Adipose tissue (tissue), 3 donors: Measurements from ENCODE around the gene FAM149A. TPM values are rescaled to one million over a fixed set of nuclear protein-coding genes. Genes with fewer than 3 reads are reported as not detected.

ENCODE experiments used
- H3K27ac ChIP-seq: one replicate; pipeline ENCODE4 v1.5.1; 2013; ENCODE audit warnings: low read depth, low read length
- WGBS, 3 donors: extraction: QIAGEN DNeasy Blood & Tissue Kit; methylation state at CpG; one replicate each; pipeline ENCODE4 v1.1.7; 2013; 5-methylcytosine and 5-hydroxymethylcytosine counted together
- polyA plus RNA-seq, 3 donors: library from polyadenylated mRNA; stranded (reverse); fragments of 200-250 nt; gene quantifications; one replicate each; pipeline ENCODE4 v1.2.3, GENCODE V29; 2013
- donor health status: healthy with polysubstance abuse.
- donor health status: Bipolar disorder and iron deficiency.
- donor health status: healthy.

FAM149A gene
- polyA plus RNA-seq, 3 donors, result 8.8 to 19.5 (median 12.7) TPM

GRCh38 chr4:186097386-186097785 lies 7.1 kb upstream of the FAM149A start:
- 67 to 84% (median 76%) methylated on average over 5 of the region's 5 CpGs for WGBS, 3 donors
- no peak overlapping the region for H3K27ac ChIP-seq

DNA sequence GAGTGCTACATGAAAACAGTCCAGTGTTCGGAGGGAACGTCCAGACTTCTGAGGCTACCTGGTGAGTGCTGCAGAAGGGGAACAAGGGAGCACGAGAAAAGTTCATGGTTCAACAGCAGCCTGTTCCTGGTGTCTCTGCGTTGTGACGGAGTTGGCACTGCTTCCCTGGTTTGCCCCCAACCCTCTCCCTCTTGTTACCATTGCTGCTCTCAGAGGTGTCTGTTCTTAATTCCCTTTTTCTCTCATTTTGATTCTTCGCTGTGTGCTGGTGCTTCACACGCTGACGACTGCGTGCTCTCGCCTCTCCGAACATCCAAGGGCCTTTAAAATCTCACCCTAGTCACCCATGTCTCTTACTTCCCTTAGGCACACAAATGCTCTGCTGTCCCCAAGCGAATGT lies 1.6 kb upstream of the FAM149A start:
- H3K27ac ChIP-seq, result no peak overlapping the region
- WGBS, 3 donors, result 90 to 96% (median 91%) methylated on average over 12 of the region's 12 CpGs

DNA sequence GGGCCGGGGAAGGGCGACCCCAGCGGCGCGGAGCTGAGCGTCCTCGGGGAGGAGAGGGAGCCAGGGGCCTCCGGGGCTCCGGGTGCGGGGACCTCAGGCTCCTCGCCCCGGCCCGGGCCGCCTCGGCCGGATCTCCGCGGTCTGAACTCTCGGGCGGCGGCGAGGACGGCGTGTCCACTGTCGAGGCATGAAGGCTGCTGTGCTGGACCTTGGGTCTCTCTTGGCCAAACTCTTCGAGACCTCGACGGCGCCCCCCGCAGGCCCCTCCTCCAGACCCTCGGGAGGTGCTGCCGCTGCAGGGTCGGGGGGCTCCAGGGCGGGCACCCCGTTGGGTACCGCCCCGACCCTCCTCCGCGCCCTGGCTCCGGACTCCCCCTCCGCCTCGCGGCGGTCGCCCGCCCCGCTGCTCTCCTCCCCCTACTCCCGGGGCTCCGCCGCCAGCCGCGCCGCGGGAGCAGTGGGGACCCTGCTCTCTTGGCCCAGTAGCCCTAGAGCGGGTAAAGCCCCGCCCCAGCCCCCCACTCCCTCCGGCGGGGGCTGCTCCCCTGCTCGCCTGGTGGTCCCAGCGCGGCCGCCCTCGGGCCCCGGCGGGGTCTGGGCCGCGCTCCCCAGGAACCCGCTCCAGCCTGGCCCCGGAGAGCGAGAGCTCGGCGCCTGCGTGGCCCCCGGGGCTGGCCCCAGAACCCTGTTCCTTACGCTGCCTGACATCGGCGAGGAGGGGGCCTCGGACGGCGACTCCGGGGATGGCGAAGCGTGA lies 564 bp downstream of the FAM149A start:
- H3K27ac ChIP-seq, result no peak overlapping the region
- 1 to 2% (median 1%) methylated on average over 58 to 83 of the region's 83 CpGs for WGBS, 3 donors

DNA sequence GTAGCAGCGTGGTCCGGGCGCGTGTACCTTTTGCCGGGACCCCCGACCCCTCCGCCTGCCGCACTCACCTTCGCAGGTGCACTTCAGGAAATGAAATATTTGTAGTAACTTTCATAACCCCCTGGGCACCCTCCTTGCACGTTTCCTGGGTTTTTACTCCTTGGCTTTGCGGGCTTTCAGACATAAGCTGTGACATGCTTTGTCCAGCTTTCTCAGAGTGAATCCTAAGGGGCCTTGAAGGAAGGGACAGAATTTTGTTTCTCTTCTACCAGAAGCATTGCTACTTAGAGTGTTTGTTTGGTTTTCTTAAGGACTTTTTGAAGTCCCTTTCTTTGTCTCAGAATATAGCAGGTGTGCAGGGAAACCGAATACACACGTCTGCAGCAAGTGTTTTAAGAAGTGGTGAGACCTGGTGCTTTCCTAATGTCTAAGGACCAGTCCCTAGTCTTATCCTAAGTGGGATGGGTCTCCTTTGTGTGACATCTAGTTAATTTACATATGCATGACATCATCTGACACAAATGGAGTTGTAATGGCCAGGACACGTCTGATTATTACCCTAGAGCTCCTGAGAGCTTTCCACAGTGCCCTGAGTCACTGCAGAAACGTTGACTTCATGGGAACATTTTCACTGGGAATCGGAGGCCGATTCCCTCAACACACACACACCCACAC lies 1.3 kb downstream of the FAM149A start:
- 11 to 24% (median 19%) methylated on average over 16 to 17 of the region's 17 CpGs for WGBS, 3 donors
- no peak overlapping the region for H3K27ac ChIP-seq

DNA sequence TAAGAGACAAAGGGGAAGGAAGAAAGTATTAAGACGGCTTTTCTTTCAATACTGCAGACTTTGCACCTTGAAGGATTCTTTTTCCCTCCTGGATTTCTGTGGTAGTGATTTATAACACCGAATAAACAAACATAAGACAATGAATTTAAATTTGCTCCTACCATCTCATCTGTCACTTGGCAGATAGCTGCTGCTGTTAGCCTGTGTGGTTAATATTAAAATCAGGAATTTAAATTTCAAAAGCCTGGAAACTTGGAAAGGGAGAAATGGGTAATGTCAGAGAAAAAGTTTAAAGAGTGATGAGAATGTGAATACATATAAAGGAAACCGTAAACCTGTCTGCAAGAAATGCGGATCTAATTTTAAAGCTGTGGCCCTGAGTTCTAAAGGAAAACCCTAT lies 3.4 kb downstream of the FAM149A start:
- H3K27ac ChIP-seq, result no peak overlapping the region
- WGBS, 3 donors, result 69 to 82% (median 75%) methylated on average over 4 of the region's 4 CpGs

- H3K27ac ChIP-seq, result no peak overlapping the region
- WGBS, 3 donors, result 83 to 92% (median 87%) methylated on average over 3 of the region's 3 CpGs
Measured at GRCh38 chr4:186108391-186108790, 3.9 kb downstream of the FAM149A start.

DNA sequence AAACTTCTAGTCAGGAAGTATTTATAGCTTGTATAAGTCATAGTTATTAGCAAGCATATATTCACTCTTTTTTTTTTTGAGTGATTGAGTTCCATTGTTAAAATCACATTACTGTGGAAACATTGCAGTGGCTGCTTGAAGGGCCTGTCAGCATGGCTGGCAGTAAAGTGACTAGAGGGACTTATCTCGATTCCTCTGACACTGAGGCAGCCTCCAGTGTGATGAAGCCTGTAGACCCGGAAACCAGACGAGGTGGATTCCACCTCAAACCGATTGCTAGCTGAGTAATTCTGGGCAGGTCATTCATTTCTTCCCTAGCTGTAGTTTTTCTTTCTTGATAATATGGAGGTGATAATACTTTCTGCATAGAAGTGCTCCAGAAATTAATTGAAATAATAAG lies 4.7 kb downstream of the FAM149A start:
- 56 to 92% (median 82%) methylated on average over 4 of the region's 4 CpGs for WGBS, 3 donors
- no peak overlapping the region for H3K27ac ChIP-seq

DNA sequence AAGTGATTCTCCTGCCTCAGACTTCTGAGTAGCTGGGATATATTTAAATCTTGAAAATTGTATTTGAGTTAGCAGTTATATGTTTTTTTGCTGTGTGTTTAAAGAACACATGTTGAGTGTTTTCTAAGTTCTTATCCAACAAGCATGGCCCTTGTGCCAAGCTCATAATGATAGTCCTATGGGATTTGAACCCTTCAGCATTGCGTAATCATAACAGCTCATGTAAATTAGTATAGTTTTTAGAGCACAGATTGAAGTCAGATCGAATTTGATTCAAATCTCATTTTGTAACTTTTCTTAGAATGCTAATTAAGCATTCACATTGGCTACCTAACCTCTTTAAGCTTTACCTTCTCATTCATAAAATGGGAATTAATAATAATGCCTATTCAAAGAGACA lies 12.2 kb downstream of the FAM149A start:
- H3K27ac ChIP-seq, result no peak overlapping the region
- 64 to 74% (median 72%) methylated on average over 2 of the region's 2 CpGs for WGBS, 3 donors

DNA sequence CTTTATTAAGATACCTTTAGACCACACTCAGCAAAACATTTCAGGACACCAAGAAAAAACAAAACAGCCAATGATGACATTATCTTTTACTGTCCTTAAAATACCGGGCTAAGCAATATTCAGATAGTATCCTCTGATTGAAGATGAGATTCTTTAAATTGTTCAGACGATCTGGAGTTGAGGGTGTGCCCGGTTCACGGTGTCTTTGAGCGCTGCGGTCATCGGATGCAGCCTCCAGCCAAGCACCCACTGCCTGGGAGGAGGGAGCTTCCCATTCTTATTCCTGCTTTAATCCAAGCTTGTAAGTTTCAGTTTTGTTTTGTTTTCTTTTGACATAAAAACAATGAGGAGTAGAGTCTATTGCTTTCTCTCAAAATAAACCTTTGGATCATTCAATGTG lies 14.1 kb downstream of the FAM149A start:
- WGBS, 3 donors, result 41 to 70% (median 46%) methylated on average over 7 of the region's 7 CpGs
- no peak overlapping the region for H3K27ac ChIP-seq

GRCh38 chr4:186121057-186121456 lies 16.6 kb downstream of the FAM149A start:
- H3K27ac ChIP-seq, result no peak overlapping the region
- 80 to 97% (median 94%) methylated on average over 2 of the region's 2 CpGs for WGBS, 3 donors

GRCh38 chr4:186128842-186129241 lies 24.3 kb downstream of the FAM149A start:
- H3K27ac ChIP-seq, result no peak overlapping the region
- 93 to 98% (median 93%) methylated on average over 3 of the region's 3 CpGs for WGBS, 3 donors

DNA sequence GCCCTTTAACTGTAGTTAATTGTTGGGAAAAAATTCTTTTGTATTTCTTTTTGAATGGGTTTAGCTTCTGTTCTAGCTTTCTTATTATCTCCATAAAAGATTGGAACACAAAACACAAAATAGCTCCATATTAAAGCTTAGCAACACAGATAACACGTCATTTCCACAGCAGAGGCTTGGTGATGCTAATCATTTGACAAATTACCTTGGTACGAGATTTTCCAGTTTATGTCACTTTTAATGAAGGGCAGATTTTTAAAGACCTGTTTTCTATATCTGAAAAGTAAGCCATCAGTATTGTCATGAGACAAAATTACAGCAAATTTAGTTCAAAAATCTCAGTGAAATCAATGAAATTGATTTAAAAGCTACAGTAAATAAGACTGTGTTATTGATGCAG lies 27.4 kb downstream of the FAM149A start:
- H3K27ac ChIP-seq, result no peak overlapping the region
- 71 to 92% (median 91%) methylated on average over 2 of the region's 2 CpGs for WGBS, 3 donors

DNA sequence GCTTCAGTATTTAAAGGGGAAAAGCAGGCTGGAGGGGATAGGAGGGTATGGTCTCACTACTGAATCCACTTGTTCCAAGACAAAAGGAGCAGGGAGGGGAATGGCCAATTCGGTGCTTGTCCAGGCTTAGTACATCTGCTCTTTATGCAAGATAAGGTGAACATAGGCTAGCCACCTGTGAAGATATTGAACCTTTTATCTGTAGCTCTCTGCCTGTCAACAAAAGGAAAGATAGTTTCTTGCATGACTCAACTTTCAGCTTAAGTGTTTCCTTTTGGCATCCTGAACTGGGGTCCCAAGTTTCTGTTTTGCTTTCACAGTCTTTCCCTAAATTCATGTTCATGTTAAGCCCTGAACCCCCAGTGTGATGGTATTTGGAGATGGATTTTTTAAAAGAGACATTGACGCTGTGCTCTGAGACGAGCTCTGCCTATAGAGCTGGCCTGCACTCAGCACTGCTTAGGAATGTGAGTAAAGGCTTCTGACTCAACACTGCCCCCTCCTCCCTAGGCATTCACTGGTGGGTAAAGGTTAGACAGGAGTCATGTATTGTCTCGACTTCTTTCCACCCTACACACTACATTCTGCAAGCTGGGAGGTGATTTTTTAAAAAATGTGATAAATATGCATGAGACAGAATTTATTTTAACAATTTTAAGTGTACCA lies 28.2 kb downstream of the FAM149A start:
- 31 to 43% (median 33%) methylated on average over 4 of the region's 4 CpGs for whole genome bisulfite sequencing, 3 donors
- H3K27ac ChIP-seq, result no peak overlapping the region

GRCh38 chr4:186134257-186134656 lies 29.8 kb downstream of the FAM149A start:
- no peak overlapping the region for H3K27ac ChIP-seq

GRCh38 chr4:186134861-186135260 lies 30.4 kb downstream of the FAM149A start:
- 94 to 95% (median 95%) methylated on average over 11 of the region's 11 CpGs for WGBS, 3 donors
- no peak overlapping the region for H3K27ac ChIP-seq

More at GRCh38 chr4:186134257-186134656, 29.8 kb downstream of the FAM149A start:
- WGBS, 3 donors, result 68 to 90% (median 69%) methylated on average over 3 of the region's 3 CpGs

GRCh38 chr4:186137196-186137794 lies 32.8 kb downstream of the FAM149A start:
- 42 to 51% (median 48%) methylated on average over 6 of the region's 6 CpGs for WGBS, 3 donors
- no peak overlapping the region for H3K27ac ChIP-seq

DNA sequence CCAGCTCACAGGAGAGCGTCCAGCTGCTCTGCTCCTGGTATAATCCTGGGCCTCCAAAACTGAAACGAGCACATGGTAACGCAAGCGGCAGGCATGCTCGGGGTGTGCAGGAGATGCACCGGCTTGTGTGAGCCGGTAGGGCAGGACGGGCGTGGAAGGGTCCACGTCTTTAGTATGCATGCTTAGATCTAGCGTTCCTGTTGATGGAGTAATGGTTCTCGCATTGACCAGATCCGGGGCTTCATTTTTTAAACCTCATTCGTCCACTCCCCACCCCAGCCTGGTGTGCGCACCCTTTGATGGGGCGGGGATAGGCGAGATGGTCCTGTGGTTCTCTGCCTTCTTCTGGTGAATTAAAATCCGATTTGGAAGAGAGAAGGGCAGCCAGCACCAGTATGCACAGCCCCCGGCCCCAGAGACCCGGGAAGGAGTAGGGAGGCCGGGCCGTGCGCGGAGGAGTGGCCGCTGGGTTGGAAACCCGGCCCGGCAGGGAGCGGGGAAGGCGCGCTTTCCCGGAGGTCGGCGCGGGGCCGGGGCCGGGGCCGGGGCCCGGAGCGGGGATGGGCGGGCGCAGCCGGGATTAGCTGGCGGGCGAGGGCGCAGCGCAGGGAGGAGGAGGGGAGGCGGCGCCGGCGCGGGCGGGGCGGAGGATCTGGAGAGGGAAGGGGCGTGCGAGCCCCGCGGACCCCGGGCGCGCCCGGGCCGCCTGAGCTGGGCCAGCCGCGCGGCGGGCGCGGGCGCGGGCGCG lies 39.9 kb downstream of the FAM149A start:
- H3K27ac ChIP-seq, result peak overlapping the region; percentile 49
- 1 to 2% (median 2%) methylated on average over 32 to 67 of the region's 72 CpGs for WGBS, 3 donors

GRCh38 chr4:186144946-186145569 lies 40.6 kb downstream of the FAM149A start:
- H3K27ac ChIP-seq, result no peak overlapping the region
- 0% methylated on average over 22 to 51 of the region's 54 CpGs for WGBS, 3 donors
